Measurements from ENCODE around the gene RHOBTB3.

- TF ChIP-seq CTCF (IDR thresholded peaks at IDR 0.05), result no peak
- no peak for TF ChIP-seq POLR2A (IDR thresholded peaks at IDR 0.05)
Observed at GRCh38 chr5:95822043-95822541, 91.0 kb downstream of the RHOBTB3 start.

Measured in uterus (tissue), 2 donors.